H1 (cell line): ENCODE data around the gene HOOK1. TPM values are rescaled to one million over a fixed set of nuclear protein-coding genes. Genes with fewer than 3 reads are reported as not detected.

Experiments used
- CTCF ChIA-PET: fragments of 300-600 bp; sonication (Branson Sonifier 250); formaldehyde crosslinking; loops from one replicate; lab custom pipeline; 2021; ENCODE audit not compliant: partially characterized antibody; lab: Charles Lee
- POLR2A ChIA-PET: fragments of 300-600 bp; sonication (Branson Sonifier 250); formaldehyde crosslinking; loops from one replicate; lab custom pipeline; 2021; ENCODE audit warnings: inconsistent platforms; ENCODE audit not compliant: partially characterized antibody; lab: Charles Lee
- DNase-seq, 2 experiments: peaks; one replicate each; pipeline versions ENCODE4 v3.0.0 to v3.0.0-alpha.2; 2010 to 2022; ENCODE audit warnings: low spot score in 2 of 2, low read depth in 1 of 2, mixed read lengths in 1 of 2
- FAIRE-seq: peaks from 2 replicates; lab custom pipeline; 2011; peaks lifted over from hg19 to GRCh38; lab: Jason Lieb, UNC
- H2AFZ ChIP-seq: 2 replicates; pipeline ENCODE4 v1.8.1; 2012; ENCODE audit warnings: low read length, inconsistent platforms
- H2AK5ac ChIP-seq: 2 replicates; pipeline ENCODE4 v1.6.1; 2013; ENCODE audit warnings: low read depth, low read length
- H2BK120ac ChIP-seq: replicated peaks from 2 replicates; pipeline ENCODE3; 2013; ENCODE audit warnings: low read depth, low read length, inconsistent platforms
- H2BK12ac ChIP-seq: 2 replicates; pipeline ENCODE4 v1.6.1; 2013; ENCODE audit warnings: low read depth, low read length
- H2BK15ac ChIP-seq: 2 replicates; pipeline ENCODE4 v1.6.1; 2013; ENCODE audit warnings: low read length
- H2BK20ac ChIP-seq: 2 replicates; pipeline ENCODE4 v1.6.1; 2013; ENCODE audit warnings: low read length
- H2BK5ac ChIP-seq: 2 replicates; pipeline ENCODE4 v1.6.1; 2013; ENCODE audit warnings: low read depth, low read length
- H3K14ac ChIP-seq: 2 replicates; pipeline ENCODE4 v1.6.1; 2013; ENCODE audit warnings: inconsistent platforms; ENCODE audit not compliant: insufficient read length
- H3K18ac ChIP-seq: 2 replicates; pipeline ENCODE4 v1.6.1; 2013; ENCODE audit warnings: low read length; ENCODE audit errors: extremely low read depth
- H3K23ac ChIP-seq: 2 replicates; pipeline ENCODE4 v1.6.1; 2013; ENCODE audit warnings: inconsistent platforms; ENCODE audit not compliant: insufficient read length
- H3K23me2 ChIP-seq: 2 replicates; pipeline ENCODE4 v1.6.1; 2013; ENCODE audit warnings: low read depth, low read length
- H3K27ac ChIP-seq: 2 replicates; pipeline ENCODE4 v1.6.1; 2011; ENCODE audit warnings: low read depth, low read length, inconsistent platforms
- H3K27me3 ChIP-seq, 4 experiments: replicated peaks in 1 of 4; 1 replicate in 1 of 4; 2 replicates in 3 of 4; pipeline versions ENCODE4 v1.6.1 to v1.8.1; 2011 to 2013; ENCODE audit warnings: low read length in 3 of 4, mild to moderate bottlenecking in 3 of 4, inconsistent platforms in 2 of 4, mixed read lengths in 2 of 4, moderate library complexity in 1 of 4; ENCODE audit not compliant: control insufficient read depth in 3 of 4, insufficient read depth in 3 of 4; ENCODE audit errors: extremely low read depth in 1 of 4
- H3K36me3 ChIP-seq, 4 experiments: 2 replicates each; pipeline versions ENCODE4 v1.6.1 to v1.8.1; 2011 to 2013; ENCODE audit warnings: mild to moderate bottlenecking in 4 of 4, low read length in 3 of 4, moderate library complexity in 2 of 4, control low read depth in 1 of 4, inconsistent platforms in 1 of 4; ENCODE audit not compliant: insufficient read depth in 4 of 4, control insufficient read depth in 2 of 4
- H3K4ac ChIP-seq: replicated peaks from 2 replicates; pipeline ENCODE3; 2013; ENCODE audit warnings: low read length, low read depth, mixed read lengths, inconsistent platforms; ENCODE audit not compliant: insufficient read length
- H3K4me1 ChIP-seq, 4 experiments: replicated peaks in 1 of 4; 1 replicate in 1 of 4; 2 replicates in 3 of 4; pipeline versions ENCODE4 v1.6.1 to v1.8.1; 2011 to 2013; ENCODE audit warnings: low read length in 3 of 4, inconsistent platforms in 2 of 4, mixed read lengths in 1 of 4; ENCODE audit not compliant: insufficient read depth in 4 of 4, control insufficient read depth in 3 of 4
- H3K4me2 ChIP-seq, 2 experiments: 2 replicates each; pipeline versions ENCODE4 v1.6.1 to v1.8.1; 2011 to 2013; ENCODE audit warnings: low read depth in 2 of 2, low read length in 2 of 2, control low read depth in 1 of 2, inconsistent platforms in 1 of 2, mild to moderate bottlenecking in 1 of 2; ENCODE audit not compliant: insufficient read depth in 1 of 2
- H3K4me3 ChIP-seq, 4 experiments: fragments of 200-600, 300-600 bp in 1 of 4; sonication (generic), shearing (Covaris generic), sonication (Bioruptor Twin) in 1 of 4; 2 replicates each; pipeline versions ENCODE4 v1.5.1 to v1.8.1; 2011 to 2016; ENCODE audit warnings: low read length in 4 of 4, low read depth in 3 of 4, control low read depth in 2 of 4, inconsistent platforms in 2 of 4, mild to moderate bottlenecking in 2 of 4, mixed read lengths in 1 of 4, moderate library complexity in 1 of 4; ENCODE audit not compliant: insufficient read depth in 2 of 4; ENCODE audit errors: extremely low read depth in 1 of 4
- H3K56ac ChIP-seq: replicated peaks from 2 replicates; pipeline ENCODE3; 2013; ENCODE audit warnings: low read depth, mild to moderate bottlenecking, mixed read lengths, low read length, inconsistent platforms; ENCODE audit not compliant: insufficient read length
- H3K79me1 ChIP-seq: 2 replicates; pipeline ENCODE4 v1.6.1; 2013; ENCODE audit warnings: low read depth, low read length, control low read depth
- H3K79me2 ChIP-seq, 2 experiments: 2 replicates each; pipeline versions ENCODE4 v1.6.1 to v1.8.1; 2012 to 2013; ENCODE audit warnings: low read length in 2 of 2, mild to moderate bottlenecking in 2 of 2, inconsistent platforms in 1 of 2; ENCODE audit not compliant: insufficient read depth in 2 of 2, control insufficient read depth in 1 of 2
- H3K9ac ChIP-seq, 4 experiments: replicated peaks in 1 of 4; 1 replicate in 1 of 4; 2 replicates in 3 of 4; pipeline versions ENCODE4 v1.6.1 to v1.8.1; 2011 to 2013; ENCODE audit warnings: low read depth in 3 of 4, low read length in 3 of 4, control low read depth in 2 of 4, mild to moderate bottlenecking in 2 of 4, moderate library complexity in 2 of 4, inconsistent platforms in 1 of 4; ENCODE audit errors: extremely low read depth in 1 of 4
- H3K9me3 ChIP-seq, 2 experiments: 2 replicates each; pipeline versions ENCODE4 v1.6.1 to v1.8.1; 2012 to 2013; ENCODE audit warnings: mild to moderate bottlenecking in 2 of 2, moderate library complexity in 2 of 2, control low read depth in 1 of 2, inconsistent platforms in 1 of 2, low read depth in 1 of 2, low read length in 1 of 2, mixed read lengths in 1 of 2; ENCODE audit not compliant: insufficient read depth in 2 of 2
- H4K20me1 ChIP-seq, 2 experiments: replicated peaks in 1 of 2; 2 replicates each; pipeline versions ENCODE3 to v1.8.1; 2011 to 2013; ENCODE audit warnings: inconsistent platforms in 2 of 2, low read length in 2 of 2, mild to moderate bottlenecking in 1 of 2; ENCODE audit not compliant: insufficient read depth in 2 of 2, control insufficient read depth in 1 of 2
- H4K5ac ChIP-seq: 2 replicates; pipeline ENCODE4 v1.6.1; 2013; ENCODE audit warnings: low read length, low read depth, mixed read lengths, inconsistent platforms; ENCODE audit not compliant: insufficient read length
- H4K8ac ChIP-seq: 2 replicates; pipeline ENCODE4 v1.8.0; 2013; ENCODE audit warnings: mild to moderate bottlenecking, moderate library complexity, low read length, inconsistent platforms; ENCODE audit not compliant: insufficient read depth; ENCODE audit errors: extremely low read depth
- H4K91ac ChIP-seq: replicated peaks from 2 replicates; pipeline ENCODE3; 2013; ENCODE audit warnings: low read length, mixed read lengths, inconsistent platforms; ENCODE audit not compliant: insufficient read length
- BACH1 ChIP-seq: IDR thresholded peaks from 2 replicates; pipeline ENCODE4 v1.6.1; 2012; ENCODE audit warnings: low read length, improper control_type of control experiment
- CEBPB ChIP-seq: IDR thresholded peaks from 2 replicates; pipeline ENCODE4 v1.6.1; 2012; ENCODE audit warnings: low read depth, low read length
- GTF2F1 ChIP-seq: IDR thresholded peaks from 2 replicates; pipeline ENCODE4 v1.6.1; 2012; ENCODE audit warnings: low read depth, low read length, improper control_type of control experiment, borderline replicate concordance
- JUND ChIP-seq: IDR thresholded peaks from 2 replicates; pipeline ENCODE4 v1.6.1; 2011; ENCODE audit warnings: mild to moderate bottlenecking, improper control_type of control experiment, low read length
- MAX ChIP-seq: IDR thresholded peaks from 2 replicates; pipeline ENCODE4 v1.6.1; 2012; ENCODE audit warnings: inconsistent platforms
- PHF8 ChIP-seq: fragments of 200-600 bp; sonication (generic); conservative IDR thresholded peaks from 2 replicates; pipeline ENCODE4 v1.7.1; 2012; ENCODE audit warnings: low read depth, mild to moderate bottlenecking, inconsistent platforms, low read length, moderate library complexity
- POLR2AphosphoS5 ChIP-seq: IDR thresholded peaks from 2 replicates; pipeline ENCODE4 v1.6.1; 2011; ENCODE audit warnings: low read depth, low read length
- RBBP5 ChIP-seq: IDR thresholded peaks from 2 replicates; pipeline ENCODE4 v1.7.1; 2012; ENCODE audit warnings: low read depth, mild to moderate bottlenecking, inconsistent platforms, low read length, moderate library complexity, borderline replicate concordance
- SAP30 ChIP-seq: fragments of 300-600 bp; sonication (generic); IDR thresholded peaks from 2 replicates; pipeline ENCODE4 v1.7.1; 2012; ENCODE audit warnings: low read length, moderate library complexity, mild to moderate bottlenecking, inconsistent platforms; ENCODE audit not compliant: insufficient read depth, insufficient replicate concordance
- SIRT6 ChIP-seq: IDR thresholded peaks from one replicate; pipeline ENCODE4 v1.7.1; 2012; ENCODE audit warnings: low read length, inconsistent platforms
- USF2 ChIP-seq: IDR thresholded peaks from 2 replicates; pipeline ENCODE4 v1.6.1; 2011; ENCODE audit warnings: low read length, improper control_type of control experiment
- polyA plus RNA-seq, 7 experiments: library from polyadenylated mRNA; depleted of rRNA in 3 of 7; stranded (reverse) in 5 of 7; unstranded in 2 of 7; fragments of >200 nt in 5 of 7; fragments of 200-250 nt in 2 of 7; gene quantifications; 1 replicate in 5 of 7; 2 replicates in 1 of 7; 4 replicates in 1 of 7; pipeline versions ENCODE4 v1.2.1 to v1.2.3, GENCODE V29; 2011 to 2013; ENCODE audit warnings: missing spikeins in 2 of 7, mixed read lengths in 2 of 7
- total RNA-seq: library from RNA; stranded (reverse); fragmentation: NEBNext Ultra II Directional; extraction: Animal tissue kit (Norgen Biotek cat#: 25700); gene quantifications from 2 replicates; pipeline ENCODE4 v1.2.1, GENCODE V29; 2021
- TF ChIP-seq, protein P1 (sequence below), 3 experiments: IDR thresholded peaks; 1 replicate in 2 of 3; 2 replicates in 1 of 3; pipeline versions ENCODE4 v1.5.1 to v1.6.1; 2011; ENCODE audit warnings: low read length in 3 of 3, mild to moderate bottlenecking in 3 of 3, inconsistent platforms in 2 of 3, low read depth in 1 of 3, moderate library complexity in 1 of 3; ENCODE audit not compliant: insufficient read depth in 1 of 3; ENCODE audit errors: control extremely low read depth in 1 of 3

HOOK1 gene
- total and polyA plus RNA-seq, 2 of the 8 experiments (the other 6 are each of a cell fraction or from before 2014, with no cell fraction given), result 5.6 to 34.5 TPM

- H3K9me3 ChIP-seq, result no peaks in the 10 kb centered on the region
- no peak overlapping the region for H3K56ac ChIP-seq
- no peak overlapping the region for H2AFZ ChIP-seq
- no peaks in the 10 kb centered on the region for H3K4me1 ChIP-seq
- no peak overlapping the region for H4K5ac ChIP-seq
- no peak for FAIRE-seq
- ChIA-PET POLR2A (interaction anchor here (0.7 kb wide), 1 partner anchor 26 kb away, joined by 3 read pairs; no protein-coding TSS in a partner anchor), CTCF (interaction anchor here (0.8 to 1.2 kb wide), 2 partner anchors 14 to 20 kb away, joined by 3 read pairs; no protein-coding TSS in a partner anchor)
- no peak overlapping the region for H3K4me3 ChIP-seq
- no peak overlapping the region for H2BK15ac ChIP-seq
- no peak overlapping the region for H3K18ac ChIP-seq
- no peaks in the 10 kb centered on the region for H3K79me2 ChIP-seq
- H4K20me1 ChIP-seq, result no peaks in the 10 kb centered on the region
- H4K91ac ChIP-seq, result no peak overlapping the region
- no peak overlapping the region for H2AK5ac ChIP-seq
- DNase-seq, result no peak
- no peak overlapping the region for H3K4me2 ChIP-seq
- no peaks in the 10 kb centered on the region for H3K27me3 ChIP-seq
- H2BK120ac ChIP-seq, result no peak overlapping the region
- no peaks in the 10 kb centered on the region for H3K36me3 ChIP-seq
- no peak overlapping the region for H3K14ac ChIP-seq
- no peak overlapping the region for H3K9ac ChIP-seq
- no peaks in the 10 kb centered on the region for H3K23me2 ChIP-seq
- no peak overlapping the region for H2BK20ac ChIP-seq
- no peak overlapping the region for H2BK12ac ChIP-seq
- no peak overlapping the region for H4K8ac ChIP-seq
- no peak overlapping the region for H2BK5ac ChIP-seq
- H3K79me1 ChIP-seq, result no peaks in the 10 kb centered on the region
- no peak overlapping the region for H3K4ac ChIP-seq
- H3K23ac ChIP-seq, result no peak overlapping the region
- H3K27ac ChIP-seq, result no peak overlapping the region
- TF ChIP-seq JUND (no peak), GTF2F1 (no peak), RBBP5 (no peak), BACH1 (no peak), SIRT6 (no peak), CEBPB (no peak), MAX (no peak), POLR2AphosphoS5 (no peak), PHF8 (no peak), SAP30 (no peak), USF2 (no peak)
- TF ChIP-seq, protein P1, sequence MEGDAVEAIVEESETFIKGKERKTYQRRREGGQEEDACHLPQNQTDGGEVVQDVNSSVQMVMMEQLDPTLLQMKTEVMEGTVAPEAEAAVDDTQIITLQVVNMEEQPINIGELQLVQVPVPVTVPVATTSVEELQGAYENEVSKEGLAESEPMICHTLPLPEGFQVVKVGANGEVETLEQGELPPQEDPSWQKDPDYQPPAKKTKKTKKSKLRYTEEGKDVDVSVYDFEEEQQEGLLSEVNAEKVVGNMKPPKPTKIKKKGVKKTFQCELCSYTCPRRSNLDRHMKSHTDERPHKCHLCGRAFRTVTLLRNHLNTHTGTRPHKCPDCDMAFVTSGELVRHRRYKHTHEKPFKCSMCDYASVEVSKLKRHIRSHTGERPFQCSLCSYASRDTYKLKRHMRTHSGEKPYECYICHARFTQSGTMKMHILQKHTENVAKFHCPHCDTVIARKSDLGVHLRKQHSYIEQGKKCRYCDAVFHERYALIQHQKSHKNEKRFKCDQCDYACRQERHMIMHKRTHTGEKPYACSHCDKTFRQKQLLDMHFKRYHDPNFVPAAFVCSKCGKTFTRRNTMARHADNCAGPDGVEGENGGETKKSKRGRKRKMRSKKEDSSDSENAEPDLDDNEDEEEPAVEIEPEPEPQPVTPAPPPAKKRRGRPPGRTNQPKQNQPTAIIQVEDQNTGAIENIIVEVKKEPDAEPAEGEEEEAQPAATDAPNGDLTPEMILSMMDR (IDR thresholded peaks at IDR 0.05; ENCODE audit: control extremely low read depth in 1 of 3, insufficient read depth in 1 of 3, low read depth in 1 of 3, low read length in 3 of 3), result no peak
Observed at GRCh38 chr1:59798600-59798999, 16.1 kb upstream of the HOOK1 start.
